Ovary (tissue), 9 donors: ENCODE data around the gene INAFM1. TPM values are rescaled to one million over a fixed set of nuclear protein-coding genes. Genes with fewer than 3 reads are reported as not detected.
A peak's percentile ranks its signal among the peaks of the same experiment; 100 is the strongest.
"Not testable (repeated sequence)": the region's sequence is repeated elsewhere in the genome, so short reads cannot be mapped to it uniquely, and the experiment has no call there.

ENCODE experiments used
- DNase-seq, 5 donors: peaks; one replicate each; pipeline ENCODE4 v3.0.0-alpha.2; 2019 to 2020
- H3K27ac ChIP-seq, 2 donors: fragments of 200-600 bp; one replicate each; pipeline versions ENCODE4 v1.5.1 to v1.8.0; 2019 to 2022
- H3K27me3 ChIP-seq: fragments of 200-600 bp; one replicate; pipeline ENCODE4 v1.8.0; 2022
- H3K36me3 ChIP-seq: fragments of 200-600 bp; sonication (generic); one replicate; pipeline ENCODE4 v1.5.1; 2019
- H3K4me1 ChIP-seq: one replicate; pipeline ENCODE4 v1.8.1; 2013; ENCODE audit warnings: mild to moderate bottlenecking, moderate library complexity; ENCODE audit not compliant: insufficient read depth
- H3K4me3 ChIP-seq: fragments of 200-600 bp; sonication (generic); one replicate; pipeline ENCODE4 v1.5.1; 2017
- H3K9me3 ChIP-seq, 2 donors: fragments of 200-600 bp in 1 of 2; sonication (generic) in 1 of 2; one replicate each; pipeline versions ENCODE4 v1.5.1 to v1.8.1; 2013 to 2019; ENCODE audit warnings: mild to moderate bottlenecking in 1 of 2, moderate library complexity in 1 of 2
- CTCF ChIP-seq, 3 donors: fragments of 450-650 bp in 2 of 3; fragments of 200-600 bp in 1 of 3; IDR thresholded peaks; one replicate each; pipeline versions ENCODE4 v1.5.1 to v1.8.0; 2016 to 2022; ENCODE audit warnings: antibody characterized with exemption in 3 of 3, mild to moderate bottlenecking in 1 of 3
- EP300 ChIP-seq: sonication (generic); formaldehyde crosslinking; IDR thresholded peaks from one replicate; pipeline ENCODE4 v1.6.1; 2017; ENCODE audit warnings: antibody characterized with exemption
- POLR2A ChIP-seq: fragments of 450-650 bp; IDR thresholded peaks from one replicate; pipeline ENCODE4 v1.6.1; 2017; ENCODE audit warnings: antibody characterized with exemption, mild to moderate bottlenecking, moderate library complexity
- WGBS, 3 donors: extraction: QIAGEN DNeasy Blood & Tissue Kit in 1 of 3; methylation state at CpG; one replicate each; pipeline versions ENCODE4 v1.1.5 to v1.1.7; 2013 to 2017; 5-methylcytosine and 5-hydroxymethylcytosine counted together
- intact Hi-C, 4 donors: fragments of 100-400 bp; cut with DNase I; formaldehyde crosslinking; loops; one replicate each; pipeline versions ENCODE4 v1.11.0 to v1.15.1; 2022 to 2023
- polyA plus RNA-seq, 2 donors: library from polyadenylated mRNA; stranded (reverse); fragments of 200-250 nt in 1 of 2; fragments of 350-450 nt in 1 of 2; fragmentation: Illumina TruSeq in 1 of 2; extraction: RNeasy Lipid Tissue Mini Kit (QIAGEN cat#74804) in 1 of 2; gene quantifications; one replicate each; pipeline ENCODE4 v1.2.3, GENCODE V29; 2013 to 2014
- total RNA-seq, 7 donors: library from RNA; depleted of rRNA in 2 of 7; stranded (reverse); fragments of >200 nt in 2 of 7; fragmentation: NEBNext Ultra II Directional in 3 of 7; extraction: Animal tissue kit (Norgen Biotek cat#: 25700) in 3 of 7; gene quantifications; one replicate each; pipeline versions ENCODE4 v1.1.0 to v1.2.4, GENCODE V29; 2016 to 2023
- donor health status: DM: no; HTN: no; CAD: no; lungs with moderate emphysema.
- donor health status: DM: no; HTN: no; CAD: no.
- donor health status: Bipolar disorder and iron deficiency.
- donor health status: DM: yes; HTN: yes; CAD: no.
- donor health status: DM: no; HTN: no; CAD: no.
- donor health status: DM: yes; HTN: yes; CAD: no.

Gene INAFM1
- total and polyA plus RNA-seq, 9 donors, result 0.73 to 53.3 (median 26.5) TPM

DNA sequence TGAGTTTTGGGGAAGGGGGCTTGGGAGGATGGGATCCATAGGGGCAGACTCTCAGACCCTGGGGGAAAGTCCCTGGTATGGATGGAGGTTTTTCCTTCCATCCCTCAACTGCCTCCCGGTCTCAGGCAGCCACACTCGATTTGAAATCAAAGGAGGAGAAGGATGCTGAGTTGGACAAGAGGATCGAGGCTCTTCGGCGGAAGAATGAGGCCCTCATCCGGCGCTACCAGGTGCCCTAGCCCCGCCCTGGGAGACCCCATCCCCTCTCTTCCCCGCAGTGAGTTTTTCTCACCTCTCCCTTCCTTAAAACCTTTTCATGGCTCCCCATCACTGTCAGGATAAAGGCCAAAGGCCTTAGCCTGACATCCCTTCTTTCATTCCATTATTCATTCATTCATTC lies 16.3 kb upstream of the INAFM1 start:
- Histone ChIP-seq H3K9me3 (no peaks in the 10 kb centered on the region), H3K4me3 (no peak overlapping the region), H3K27me3 (no peaks in the 10 kb centered on the region), H3K4me1 (peaks cover 7% of the 10 kb centered on the region), H3K36me3 (no peaks in the 10 kb centered on the region), H3K27ac (peak overlapping the region in 1 of 2 donors; percentile 95)
- 81 to 86% (median 83%) methylated on average over 9 of the region's 9 CpGs for WGBS, 3 donors
- TF ChIP-seq CTCF (IDR thresholded peaks at IDR 0.05), result no peak
- TF ChIP-seq EP300, result no peak
- TF ChIP-seq POLR2A, result no peak
- DNase-seq, result no peak
- intact Hi-C loops, result no loop called here

- H3K27me3 ChIP-seq, result no peaks in the 10 kb centered on the region
- no peaks in the 10 kb centered on the region for H3K9me3 ChIP-seq
- WGBS, 3 donors, result 89 to 90% (median 89%) methylated on average over 6 of the region's 6 CpGs
- peaks cover 7% of the 10 kb centered on the region for H3K4me1 ChIP-seq
- peak overlapping the region in 1 of 2 donors; percentile 24 for H3K27ac ChIP-seq
- H3K36me3 ChIP-seq, result no peaks in the 10 kb centered on the region
- TF ChIP-seq CTCF (IDR thresholded peaks at IDR 0.05) (no peak), EP300 (no peak), POLR2A (no peak)
- intact Hi-C loops, result no loop called here
- no peak overlapping the region for H3K4me3 ChIP-seq
- no peak for DNase-seq
These were observed 15.7 kb upstream of the INAFM1 start for GRCh38 chr19:47258895-47259555.

GRCh38 chr19:47260476-47260875 lies 14.2 kb upstream of the INAFM1 start:
- Histone ChIP-seq H3K27me3 (no peaks in the 10 kb centered on the region), H3K27ac (no peak overlapping the region), H3K4me1 (peaks cover 7% of the 10 kb centered on the region), H3K9me3 (no peaks in the 10 kb centered on the region), H3K4me3 (no peak overlapping the region), H3K36me3 (no peaks in the 10 kb centered on the region)
- no peak for DNase-seq
- TF ChIP-seq EP300, result no peak
- no peak for TF ChIP-seq POLR2A
- no peak for TF ChIP-seq CTCF (IDR thresholded peaks at IDR 0.05)
- intact Hi-C loops, result no loop called here
- 66 to 74% (median 66%) methylated on average over 17 of the region's 17 CpGs for WGBS, 3 donors

DNA sequence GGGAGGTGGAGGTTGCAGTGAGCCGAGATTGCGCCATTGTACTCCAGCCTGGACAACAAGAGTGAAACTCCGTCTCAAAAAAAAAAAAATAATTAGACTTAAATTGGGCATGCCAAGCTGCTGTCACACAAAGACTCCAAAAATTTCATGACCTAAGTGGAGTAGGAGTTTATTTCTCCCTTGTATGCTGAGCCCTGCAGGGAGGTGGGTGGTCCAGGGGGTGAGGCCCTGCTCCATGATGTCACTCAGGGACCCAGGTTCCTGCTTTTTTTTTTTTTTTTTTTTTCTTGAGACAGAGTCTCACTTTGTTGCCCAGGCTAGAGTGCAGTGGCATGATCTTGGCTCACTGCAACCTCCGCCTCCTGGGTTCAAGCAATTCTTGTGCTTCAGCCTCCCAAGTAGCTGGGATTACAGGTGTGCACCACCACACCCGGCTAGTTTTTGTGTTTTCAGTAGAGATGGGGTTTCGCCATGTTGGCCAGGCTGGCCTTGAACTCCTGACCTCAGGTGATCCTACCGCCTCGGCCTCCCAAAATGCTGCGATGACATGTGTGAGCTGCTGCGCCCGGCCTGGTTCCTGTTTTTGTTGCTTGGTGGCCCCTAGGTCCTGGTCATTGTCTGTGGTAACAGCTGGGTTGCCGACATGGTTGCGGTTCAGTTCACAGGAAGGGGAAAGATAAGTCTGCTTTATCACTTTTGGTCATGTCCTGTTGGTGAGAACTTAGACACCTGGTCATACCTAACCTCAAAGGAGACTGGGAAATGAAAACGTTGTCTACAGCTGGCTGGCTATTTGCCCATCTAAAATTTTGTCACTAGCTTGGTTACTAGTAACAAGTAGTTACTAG lies 12.5 kb upstream of the INAFM1 start:
- H3K27ac ChIP-seq, H3K27me3 ChIP-seq, DNase-seq, H3K4me3 ChIP-seq, H3K36me3 ChIP-seq, intact Hi-C loops, H3K9me3 ChIP-seq, H3K4me1 ChIP-seq: not testable (repeated sequence)
- 85 to 89% (median 87%) methylated on average over 14 of the region's 14 CpGs for WGBS, 3 donors

GRCh38 chr19:47264629-47265028 lies 10.1 kb upstream of the INAFM1 start:
- H3K27ac ChIP-seq, result no peak overlapping the region
- DNase-seq, result no peak
- intact Hi-C loops, result no loop called here
- no peak overlapping the region for H3K4me3 ChIP-seq
- H3K9me3 ChIP-seq, result no peaks in the 10 kb centered on the region
- no peaks in the 10 kb centered on the region for H3K36me3 ChIP-seq
- TF ChIP-seq EP300 (no peak), CTCF (IDR thresholded peaks at IDR 0.05) (no peak), POLR2A (no peak)
- H3K27me3 ChIP-seq, result no peaks in the 10 kb centered on the region
- no peaks in the 10 kb centered on the region for H3K4me1 ChIP-seq
- WGBS, 3 donors, result 81 to 90% (median 86%) methylated on average over 30 of the region's 30 CpGs
